ENCODE results near the gene TRAF3IP3.

Gene TRAF3IP3

DNA sequence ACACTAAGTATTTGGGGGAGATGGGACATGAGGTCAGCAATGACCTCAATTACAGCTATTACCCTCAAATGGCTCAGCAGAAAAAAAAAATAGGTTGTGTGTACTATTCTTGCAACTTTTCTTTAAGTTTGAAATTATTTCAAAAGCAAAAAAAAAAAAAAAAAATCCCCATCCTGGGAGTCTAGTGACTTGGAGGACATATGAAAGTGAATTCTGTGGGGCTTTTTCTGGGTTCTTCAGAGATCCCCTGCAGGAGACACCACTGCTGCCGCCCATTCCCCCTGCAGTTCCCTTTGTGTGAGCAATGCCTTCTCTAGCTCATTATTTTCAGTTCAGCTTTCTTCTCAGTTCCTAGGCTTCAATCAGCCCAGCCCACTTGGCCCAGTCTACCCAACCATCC, 34.5 kb upstream of the TRAF3IP3 start:
- H3K27ac ChIP-seq, result no peak overlapping the region
- DNase-seq, result no peak
- no peaks in the 10 kb centered on the region for H3K36me3 ChIP-seq (replicated peaks)
- no peak overlapping the region for H3K4me3 ChIP-seq (ENCODE audit: low read depth, low read length)
- H3K27me3 ChIP-seq (replicated peaks), result no peaks in the 10 kb centered on the region
- in situ Hi-C loops (cut with HindIII; ENCODE audit: low pct_ligation_motif_present, low sequenced_read_pairs), result no loop called here
- TF ChIP-seq, protein P1, sequence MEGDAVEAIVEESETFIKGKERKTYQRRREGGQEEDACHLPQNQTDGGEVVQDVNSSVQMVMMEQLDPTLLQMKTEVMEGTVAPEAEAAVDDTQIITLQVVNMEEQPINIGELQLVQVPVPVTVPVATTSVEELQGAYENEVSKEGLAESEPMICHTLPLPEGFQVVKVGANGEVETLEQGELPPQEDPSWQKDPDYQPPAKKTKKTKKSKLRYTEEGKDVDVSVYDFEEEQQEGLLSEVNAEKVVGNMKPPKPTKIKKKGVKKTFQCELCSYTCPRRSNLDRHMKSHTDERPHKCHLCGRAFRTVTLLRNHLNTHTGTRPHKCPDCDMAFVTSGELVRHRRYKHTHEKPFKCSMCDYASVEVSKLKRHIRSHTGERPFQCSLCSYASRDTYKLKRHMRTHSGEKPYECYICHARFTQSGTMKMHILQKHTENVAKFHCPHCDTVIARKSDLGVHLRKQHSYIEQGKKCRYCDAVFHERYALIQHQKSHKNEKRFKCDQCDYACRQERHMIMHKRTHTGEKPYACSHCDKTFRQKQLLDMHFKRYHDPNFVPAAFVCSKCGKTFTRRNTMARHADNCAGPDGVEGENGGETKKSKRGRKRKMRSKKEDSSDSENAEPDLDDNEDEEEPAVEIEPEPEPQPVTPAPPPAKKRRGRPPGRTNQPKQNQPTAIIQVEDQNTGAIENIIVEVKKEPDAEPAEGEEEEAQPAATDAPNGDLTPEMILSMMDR (IDR thresholded peaks at IDR 0.05; ENCODE audit: low read depth, low read length, missing control alignments), result no peak

- TF ChIP-seq, protein P1 (IDR thresholded peaks at IDR 0.05; ENCODE audit: low read depth, low read length, missing control alignments), result no peak
- DNase-seq, result no peak
- Histone ChIP-seq H3K36me3 (replicated peaks) (no peaks in the 10 kb centered on the region), H3K4me3 (ENCODE audit: low read depth, low read length) (no peak overlapping the region), H3K27ac (no peak overlapping the region), H3K27me3 (replicated peaks) (no peaks in the 10 kb centered on the region)
- in situ Hi-C loops (cut with HindIII; ENCODE audit: low pct_ligation_motif_present, low sequenced_read_pairs), result no loop called here
Measured at GRCh38 chr1:209723265-209723664, 32.6 kb upstream of the TRAF3IP3 start.

GRCh38 chr1:209723756-209724693, 31.8 kb upstream of the TRAF3IP3 start:
- Histone ChIP-seq H3K27me3 (replicated peaks) (no peaks in the 10 kb centered on the region), H3K4me3 (ENCODE audit: low read depth, low read length) (no peak overlapping the region), H3K36me3 (replicated peaks) (no peaks in the 10 kb centered on the region), H3K27ac (no peak overlapping the region)
- no peak for DNase-seq
- in situ Hi-C loops (cut with HindIII; ENCODE audit: low pct_ligation_motif_present, low sequenced_read_pairs), result no loop called here
- TF ChIP-seq, protein P1 (IDR thresholded peaks at IDR 0.05; ENCODE audit: low read depth, low read length, missing control alignments), result no peak

- Histone ChIP-seq H3K4me3 (ENCODE audit: low read depth, low read length) (no peak overlapping the region), H3K27ac (no peak overlapping the region), H3K27me3 (replicated peaks) (no peaks in the 10 kb centered on the region), H3K36me3 (replicated peaks) (no peaks in the 10 kb centered on the region)
- TF ChIP-seq, protein P1 (IDR thresholded peaks at IDR 0.05; ENCODE audit: low read depth, low read length, missing control alignments), result no peak
- no peak for DNase-seq
- in situ Hi-C loops (cut with HindIII; ENCODE audit: low pct_ligation_motif_present, low sequenced_read_pairs), result no loop called here
Measured at GRCh38 chr1:209727286-209727685, 28.6 kb upstream of the TRAF3IP3 start.

DNA sequence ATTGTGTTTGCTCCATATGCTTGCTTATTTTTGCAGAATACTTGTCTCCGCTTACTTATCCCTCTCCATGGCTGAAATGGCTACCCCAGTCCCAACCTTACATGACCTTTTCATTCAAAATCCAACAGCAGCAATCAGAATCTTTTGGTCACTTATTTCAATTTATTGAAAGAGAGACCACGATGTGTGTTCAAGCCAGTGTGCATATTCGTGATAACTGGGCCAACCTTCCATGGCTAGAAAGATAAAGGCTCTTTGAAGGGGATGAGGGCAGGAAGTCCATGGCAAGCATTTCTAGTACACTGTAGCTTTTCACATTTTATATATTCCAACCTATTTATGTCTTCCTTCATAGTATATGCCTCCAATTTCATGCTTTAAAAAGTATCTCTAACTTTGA, 28.1 kb upstream of the TRAF3IP3 start:
- no peak for DNase-seq
- H3K27ac ChIP-seq, result no peak overlapping the region
- H3K27me3 ChIP-seq (replicated peaks), result no peaks in the 10 kb centered on the region
- H3K36me3 ChIP-seq (replicated peaks), result no peaks in the 10 kb centered on the region
- in situ Hi-C loops (cut with HindIII; ENCODE audit: low pct_ligation_motif_present, low sequenced_read_pairs), result no loop called here
- no peak overlapping the region for H3K4me3 ChIP-seq (ENCODE audit: low read depth, low read length)
- TF ChIP-seq, protein P1 (IDR thresholded peaks at IDR 0.05; ENCODE audit: low read depth, low read length, missing control alignments), result no peak

All from brain microvascular endothelial cell (primary cell).